Lower lobe of right lung (tissue), 2 donors: ENCODE measurements around the gene SLC16A5. TPM values are rescaled to one million over a fixed set of nuclear protein-coding genes. Genes with fewer than 3 reads are reported as not detected.
A peak's percentile ranks its signal among the peaks of the same experiment; 100 is the strongest.
"Not testable (repeated sequence)": the region's sequence is repeated elsewhere in the genome, so short reads cannot be mapped to it uniquely, and the experiment has no call there.

Experiments
- ATAC-seq, 2 donors: fragments of 200-7000 bp; cut with Tn5 transposase; one replicate each; pipeline ENCODE4 v1.9.1; 2020 to 2022; ENCODE audit warnings: mild to moderate bottlenecking in 2 of 2, moderate library complexity in 2 of 2
- DNase-seq: peaks from one replicate; pipeline ENCODE4 v3.0.0-alpha.2; 2020
- H3K27ac ChIP-seq: fragments of 200-600 bp; one replicate; pipeline ENCODE4 v1.8.0; 2022
- H3K27me3 ChIP-seq: fragments of 200-600 bp; one replicate; pipeline ENCODE4 v1.8.0; 2022; ENCODE audit warnings: low read depth
- H3K36me3 ChIP-seq: fragments of 200-600 bp; one replicate; pipeline ENCODE4 v1.8.0; 2022; ENCODE audit warnings: mild to moderate bottlenecking
- H3K4me1 ChIP-seq: fragments of 200-600 bp; one replicate; pipeline ENCODE4 v1.8.0; 2022
- H3K4me3 ChIP-seq: fragments of 200-600 bp; one replicate; pipeline ENCODE4 v1.8.0; 2022; ENCODE audit warnings: mild to moderate bottlenecking
- H3K9me3 ChIP-seq: fragments of 200-600 bp; one replicate; pipeline ENCODE4 v1.8.0; 2022
- CTCF ChIP-seq: fragments of 200-600 bp; IDR thresholded peaks from one replicate; pipeline ENCODE4 v1.8.0; 2022; ENCODE audit warnings: antibody characterized with exemption, mild to moderate bottlenecking
- intact Hi-C: fragments of 100-400 bp; cut with DNase I; formaldehyde crosslinking; loops from one replicate; pipeline ENCODE4 v1.11.0; 2022
- total RNA-seq: library from RNA; stranded (reverse); fragmentation: NEBNext Ultra II Directional; extraction: Animal tissue kit (Norgen Biotek cat#: 25700); gene quantifications from one replicate; pipeline ENCODE4 v1.2.1, GENCODE V29; 2021
- donor health status: DM: no; HTN: yes; CAD: no; lungs with severe emphysema.

Gene SLC16A5
- total RNA-seq, 1 donor from 2014 or later = 32.3 TPM

GRCh38 chr17:75130059-75130631, 42.4 kb downstream of the SLC16A5 start:
- peaks cover 30% of the 10 kb centered on the region for H3K4me1 ChIP-seq
- peaks cover 19% of the 10 kb centered on the region for H3K36me3 ChIP-seq
- DNase-seq = no peak
- H3K9me3 ChIP-seq = no peaks in the 10 kb centered on the region
- peak overlapping the region; percentile 92 for H3K27ac ChIP-seq
- no peak for TF ChIP-seq CTCF
- no peak for ATAC-seq
- peak overlapping the region; percentile 95 for H3K4me3 ChIP-seq
- no peaks in the 10 kb centered on the region for H3K27me3 ChIP-seq
- intact Hi-C loops = no loop called here

- DNase-seq = peak; percentile 66
- peak; percentile 48 for TF ChIP-seq CTCF
- Histone ChIP-seq H3K4me1 (peaks cover 24% of the 10 kb centered on the region), H3K36me3 (peaks cover 25% of the 10 kb centered on the region), H3K27me3 (no peaks in the 10 kb centered on the region), H3K9me3 (no peaks in the 10 kb centered on the region), H3K4me3 (peak overlapping the region; percentile 95), H3K27ac (peak overlapping the region; percentile 92)
- peak; percentile 68 to 71 for ATAC-seq
- intact Hi-C loops = no loop called here
Observed at GRCh38 chr17:75130632-75131277, 43.0 kb downstream of the SLC16A5 start.

- Histone ChIP-seq H3K4me3 (peak within 1 kb of the TSS; percentile 95), H3K27ac (peak within 1 kb of the TSS; percentile 92), H3K4me1 (peaks cover 19% of the 10 kb centered on the region), H3K27me3 (no peaks in the 10 kb centered on the region), H3K9me3 (no peaks in the 10 kb centered on the region), H3K36me3 (peaks cover 28% of the 10 kb centered on the region)
- DNase-seq (peak; percentile 91), ATAC-seq (peak; percentile 95)
- intact Hi-C loops = no loop called here
- TF ChIP-seq CTCF = peak; percentile 71
Observed at GRCh38 chr17:75131278-75132017, 43.7 kb downstream of the SLC16A5 start, which contains the start of gene NT5C. Gene NT5C, minus strand, starts transcription at chr17:75131742. Its CDS starts 35 bp downstream, at chr17:75131707.

GRCh38 chr17:75132018-75133000, 44.6 kb downstream of the SLC16A5 start:
- intact Hi-C loops, ATAC-seq, DNase-seq, H3K9me3 ChIP-seq, H3K27me3 ChIP-seq: not testable (repeated sequence)
- Histone ChIP-seq H3K36me3 (peaks cover 28% of the 10 kb centered on the region), H3K4me1 (peaks cover 19% of the 10 kb centered on the region), H3K27ac (peak overlapping the region; percentile 92), H3K4me3 (peak overlapping the region; percentile 95)

- intact Hi-C loops = no loop called here
- Histone ChIP-seq H3K27me3 (no peaks in the 10 kb centered on the region), H3K4me1 (peaks cover 19% of the 10 kb centered on the region), H3K4me3 (no peak overlapping the region), H3K27ac (no peak overlapping the region), H3K36me3 (peaks cover 28% of the 10 kb centered on the region), H3K9me3 (no peaks in the 10 kb centered on the region)
- no peak for TF ChIP-seq CTCF
- ATAC-seq (no peak), DNase-seq (no peak)
Observed at GRCh38 chr17:75133001-75133400, 45.2 kb downstream of the SLC16A5 start.

- DNase-seq, H3K9me3 ChIP-seq, intact Hi-C loops, ATAC-seq, H3K27ac ChIP-seq, H3K27me3 ChIP-seq, H3K4me3 ChIP-seq: not testable (repeated sequence)
- Histone ChIP-seq H3K36me3 (peaks cover 25% of the 10 kb centered on the region), H3K4me1 (peaks cover 19% of the 10 kb centered on the region)
Observed at GRCh38 chr17:75133607-75134347, 46.0 kb downstream of the SLC16A5 start.
